HepG2 (cell line): ENCODE measurements around the gene BIK. TPM values are rescaled to one million over a fixed set of nuclear protein-coding genes. Genes with fewer than 3 reads are reported as not detected.

Source experiments
- BORCS8-MEF2B ChIP-seq: sonication (generic); formaldehyde crosslinking; IDR thresholded peaks from 2 replicates; pipeline ENCODE4 v1.8.0; 2022; ENCODE audit warnings: mild to moderate bottlenecking, missing genetic modification reagents
- CREB1 ChIP-seq, 2 experiments: fragments of 450-650 bp in 1 of 2; IDR thresholded peaks; 2 replicates each; pipeline ENCODE4 v1.6.1; 2016 to 2017; ENCODE audit warnings: control low read depth in 1 of 2, mild to moderate bottlenecking in 1 of 2, missing compliant biosample characterization in 1 of 2, missing genetic modification characterization in 1 of 2
- CTCF ChIP-seq: sonication (generic); formaldehyde crosslinking; IDR thresholded peaks from 2 replicates; pipeline ENCODE4 v1.5.0; 2020; ENCODE audit warnings: mild to moderate bottlenecking, missing genetic modification reagents, moderate library complexity
- KAT7 ChIP-seq: IDR thresholded peaks from 2 replicates; pipeline ENCODE4 v1.6.1; 2018; ENCODE audit warnings: borderline replicate concordance, missing compliant biosample characterization
- KLF15 ChIP-seq: sonication (generic); formaldehyde crosslinking; IDR thresholded peaks from 2 replicates; pipeline ENCODE4 v1.8.1; 2023; ENCODE audit warnings: borderline replicate concordance, mild to moderate bottlenecking, inconsistent platforms, missing genetic modification reagents, mixed read lengths
- MYC ChIP-seq: sonication (generic); formaldehyde crosslinking; IDR thresholded peaks from 2 replicates; pipeline ENCODE4 v1.9.0; 2021; ENCODE audit warnings: missing genetic modification reagents, borderline replicate concordance
- NCOA1 ChIP-seq: sonication (generic); formaldehyde crosslinking; IDR thresholded peaks from 2 replicates; pipeline ENCODE4 v1.9.0; 2021; ENCODE audit warnings: missing genetic modification reagents
- TAF1 ChIP-seq: sonication (generic); formaldehyde crosslinking; IDR thresholded peaks from 2 replicates; pipeline ENCODE4 v1.4.0; 2020; ENCODE audit warnings: missing genetic modification reagents
- YEATS4 ChIP-seq: sonication (generic); formaldehyde crosslinking; IDR thresholded peaks from 2 replicates; pipeline ENCODE4 v1.4.0; 2020; ENCODE audit warnings: missing genetic modification reagents, borderline replicate concordance
- ZBTB39 ChIP-seq: sonication (generic); formaldehyde crosslinking; IDR thresholded peaks from 2 replicates; pipeline ENCODE4 v1.5.0; 2020; ENCODE audit warnings: missing genetic modification reagents
- ZNF264 ChIP-seq: sonication (generic); formaldehyde crosslinking; IDR thresholded peaks from 2 replicates; pipeline ENCODE4 v1.4.0; 2020; ENCODE audit warnings: missing genetic modification reagents
- ZNF329 ChIP-seq: sonication (generic); formaldehyde crosslinking; IDR thresholded peaks from 2 replicates; pipeline ENCODE4 v1.9.0; 2021; ENCODE audit warnings: low read depth, mild to moderate bottlenecking, missing genetic modification reagents
- ZNF407 ChIP-seq: sonication (generic); formaldehyde crosslinking; IDR thresholded peaks from one replicate; pipeline ENCODE4 v1.5.1; 2020; ENCODE audit warnings: mild to moderate bottlenecking, missing genetic modification reagents; ENCODE audit errors: not compliant biosample characterization
- ZNF607 ChIP-seq: sonication (generic); formaldehyde crosslinking; IDR thresholded peaks from 2 replicates; pipeline ENCODE4 v1.5.1; 2020; ENCODE audit warnings: missing genetic modification reagents, mild to moderate bottlenecking, borderline replicate concordance
- polyA plus RNA-seq, 8 experiments: library from polyadenylated mRNA; depleted of rRNA in 3 of 8; stranded (reverse) in 7 of 8; unstranded in 1 of 8; fragments of >200 nt; fragmentation: Illumina TruSeq in 4 of 8; extraction: Trizol in 4 of 8; gene quantifications; 2 replicates each; pipeline versions ENCODE4 v1.2.1 to v1.2.3, GENCODE V29; 2011 to 2016; ENCODE audit warnings: low read depth in 4 of 8, missing spikeins in 1 of 8, mixed read lengths in 1 of 8; ENCODE audit not compliant: insufficient read depth in 1 of 8
- total RNA-seq, 5 experiments: library from RNA; depleted of rRNA; stranded (reverse); fragments of >200 nt; fragmentation: Illumina TruSeq; extraction: Trizol; gene quantifications; 2 replicates each; pipeline ENCODE4 v1.2.3, GENCODE V29; 2016; ENCODE audit warnings: low read depth in 1 of 5

Gene BIK
- total and polyA plus RNA-seq, 2 of the 13 experiments (the other 11 are each of a cell fraction or from before 2014, with no cell fraction given): 0.54 to 0.80 TPM

- TF ChIP-seq ZNF407 (CRISPR knock-in tag): peak; percentile 55
- TF ChIP-seq ZNF607 (CRISPR knock-in tag): 0 out of 2 replicates have a peak, but pooled peaks have one; percentile 61
- 0 out of 2 replicates have a peak, but pooled peaks have one; percentile 19 for TF ChIP-seq ZNF264
- TF ChIP-seq KLF15 (CRISPR knock-in tag): no peak
- TF ChIP-seq MYC (CRISPR knock-in tag): peak; percentile 52; the same call in 1 of the 2 replicates
- TF ChIP-seq CREB1 (IDR thresholded peaks at IDR 0.05): 0 out of 2 replicates have a peak, but pooled peaks have one; percentile 12
- no peak for TF ChIP-seq CREB1 (CRISPR knock-in tag; IDR thresholded peaks at IDR 0.05)
- 0 out of 2 replicates have a peak, but pooled peaks have one; percentile 56 for TF ChIP-seq YEATS4 (CRISPR knock-in tag)
- peak; percentile 65 for TF ChIP-seq TAF1
- TF ChIP-seq ZNF329 (CRISPR knock-in tag): 0 out of 2 replicates have a peak, but pooled peaks have one; percentile 57
- 0 out of 2 replicates have a peak, but pooled peaks have one; percentile 46 for TF ChIP-seq ZBTB39
- TF ChIP-seq CTCF (CRISPR knock-in tag): peak; percentile 18; the same call in 1 of the 2 replicates
- TF ChIP-seq BORCS8-MEF2B (CRISPR knock-in tag): peak; percentile 73
- TF ChIP-seq NCOA1 (CRISPR knock-in tag): 0 out of 2 replicates have a peak, but pooled peaks have one; percentile 67
- peak; percentile 79 for TF ChIP-seq KAT7
Measured at GRCh38 chr22:43088984-43089717, 21.4 kb upstream of the BIK start, which contains the start of gene TTLL1 (continued).
